Measurements from ENCODE around the gene RAG2.

DNA sequence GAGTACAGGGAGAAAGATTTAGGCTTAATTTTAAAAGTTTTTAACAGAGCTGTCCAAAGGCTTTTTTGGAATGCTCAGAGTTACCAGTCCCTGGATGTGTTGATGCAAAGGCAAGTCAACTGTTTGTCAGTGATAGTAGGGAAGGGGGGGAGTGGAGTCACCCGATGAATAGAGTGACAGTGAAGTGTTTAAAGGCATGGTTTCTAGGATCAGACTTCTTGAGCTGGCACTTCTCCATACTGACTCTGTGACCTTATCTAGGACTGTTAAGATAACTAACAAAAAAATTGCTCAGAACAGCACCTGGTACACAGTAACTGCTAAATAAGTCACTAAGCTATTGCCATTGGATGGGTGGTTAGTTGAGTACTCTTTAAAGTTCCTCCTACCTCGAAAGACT is 11.3 kb upstream of the RAG2 start:
- TF ChIP-seq, protein P1, sequence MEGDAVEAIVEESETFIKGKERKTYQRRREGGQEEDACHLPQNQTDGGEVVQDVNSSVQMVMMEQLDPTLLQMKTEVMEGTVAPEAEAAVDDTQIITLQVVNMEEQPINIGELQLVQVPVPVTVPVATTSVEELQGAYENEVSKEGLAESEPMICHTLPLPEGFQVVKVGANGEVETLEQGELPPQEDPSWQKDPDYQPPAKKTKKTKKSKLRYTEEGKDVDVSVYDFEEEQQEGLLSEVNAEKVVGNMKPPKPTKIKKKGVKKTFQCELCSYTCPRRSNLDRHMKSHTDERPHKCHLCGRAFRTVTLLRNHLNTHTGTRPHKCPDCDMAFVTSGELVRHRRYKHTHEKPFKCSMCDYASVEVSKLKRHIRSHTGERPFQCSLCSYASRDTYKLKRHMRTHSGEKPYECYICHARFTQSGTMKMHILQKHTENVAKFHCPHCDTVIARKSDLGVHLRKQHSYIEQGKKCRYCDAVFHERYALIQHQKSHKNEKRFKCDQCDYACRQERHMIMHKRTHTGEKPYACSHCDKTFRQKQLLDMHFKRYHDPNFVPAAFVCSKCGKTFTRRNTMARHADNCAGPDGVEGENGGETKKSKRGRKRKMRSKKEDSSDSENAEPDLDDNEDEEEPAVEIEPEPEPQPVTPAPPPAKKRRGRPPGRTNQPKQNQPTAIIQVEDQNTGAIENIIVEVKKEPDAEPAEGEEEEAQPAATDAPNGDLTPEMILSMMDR (IDR thresholded peaks at IDR 0.05): no peak
- TF ChIP-seq POLR2A (IDR thresholded peaks at IDR 0.05): no peak
